NCI-H2029 (cell line): ENCODE results near the gene KCNH4.
"Not testable (repeated sequence)": the region's sequence is repeated elsewhere in the genome, so short reads cannot be mapped to it uniquely, and the experiment has no call there.

ENCODE experiments used
- DNase-seq: peaks from one replicate; lab custom pipeline; 2025; lab: John Stamatoyannopoulos, UW

The KCNH4 gene

GRCh38 chr17:42180922-42181850, at the start of gene KCNH4:
TSS of gene KCNH4 (minus strand) at chr17:42181142. CDS start at chr17:42180945, 197 bp downstream.
- DNase-seq, result peak; percentile 77

DNA sequence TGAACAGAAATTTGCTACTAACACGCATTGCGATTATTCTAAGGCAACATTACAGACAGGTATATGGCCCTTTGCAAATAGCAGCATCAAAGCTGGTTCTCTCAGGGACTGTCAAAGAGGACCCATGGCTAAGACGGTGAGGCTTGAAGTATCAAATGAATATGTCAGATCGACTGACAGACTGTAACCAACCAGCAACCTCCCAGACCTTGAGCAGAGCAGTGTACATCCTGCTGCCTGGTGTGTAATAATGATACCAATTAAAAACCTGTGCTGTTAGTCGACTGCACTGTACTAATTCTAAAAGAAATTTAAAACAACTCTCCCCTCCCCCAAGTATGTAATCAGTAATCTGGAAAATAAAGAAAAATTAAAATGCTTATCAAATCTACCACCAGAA, 49.3 kb upstream of the KCNH4 start:
- no peak for DNase-seq

- DNase-seq, result no peak
These were observed 47.1 kb upstream of the KCNH4 start for GRCh38 chr17:42227849-42228700.

DNA sequence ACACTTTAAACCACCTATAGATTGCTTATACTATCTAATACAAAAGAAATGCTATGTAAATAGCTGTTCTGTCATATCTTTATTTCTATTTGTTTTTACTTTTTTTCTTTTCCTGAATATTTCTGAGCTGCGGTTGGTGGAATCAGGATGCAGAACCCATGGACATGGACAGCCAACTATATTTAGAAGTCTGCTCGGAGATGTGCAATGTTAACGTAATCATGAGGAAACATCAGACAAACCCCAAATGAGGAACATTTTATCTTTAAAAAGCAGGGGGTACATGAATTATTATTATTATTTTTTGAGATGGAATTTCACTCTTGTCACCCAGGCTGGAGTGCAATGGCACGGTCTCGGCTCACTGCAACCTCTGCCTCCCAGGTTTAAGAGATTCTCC, 44.7 kb upstream of the KCNH4 start:
- DNase-seq, result no peak

DNA sequence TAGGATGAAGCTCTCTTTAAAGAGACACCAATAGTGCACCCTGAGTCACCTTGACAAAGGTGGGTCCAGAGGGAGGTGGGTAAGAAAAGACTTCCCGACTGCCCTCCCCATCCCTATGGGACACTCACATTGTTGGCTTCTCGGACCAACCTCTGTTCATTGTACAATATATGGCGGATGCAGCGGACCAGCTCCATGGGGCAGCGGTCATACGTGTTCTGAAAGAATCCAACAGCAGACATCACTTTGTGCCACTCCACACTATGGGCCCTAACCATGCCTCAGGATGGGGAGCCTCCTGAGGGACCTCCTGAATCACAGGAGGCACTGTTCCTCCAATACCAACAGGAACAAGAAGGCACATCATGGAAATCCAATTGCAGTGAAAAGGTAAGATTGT, 43.7 kb upstream of the KCNH4 start:
- no peak for DNase-seq

- DNase-seq, result peak; percentile 25
These were observed 41.2 kb upstream of the KCNH4 start for GRCh38 chr17:42221886-42222745.

- not testable (repeated sequence) for DNase-seq
These were observed 38.3 kb upstream of the KCNH4 start for GRCh38 chr17:42219280-42219679.

DNA sequence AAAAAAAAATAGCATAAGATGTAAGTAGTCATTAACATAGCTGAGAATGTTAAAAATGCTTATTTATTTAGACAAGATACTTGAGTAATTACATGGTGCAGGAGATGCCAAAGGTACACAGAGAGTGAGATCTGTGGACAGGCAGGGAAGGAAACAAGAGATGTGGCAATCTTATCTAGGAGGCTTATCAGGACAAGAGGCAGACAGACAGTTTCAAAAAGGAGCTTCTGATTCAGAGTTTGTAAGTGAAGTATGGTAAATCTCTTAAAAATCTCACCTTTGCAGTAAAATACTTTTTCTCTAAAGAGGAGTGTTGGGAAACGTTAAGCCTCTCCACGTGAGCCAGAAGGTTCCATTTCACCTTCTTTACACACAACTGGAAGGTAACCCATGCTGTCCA, 33.2 kb upstream of the KCNH4 start:
- DNase-seq, result no peak

GRCh38 chr17:42212382-42212781, 31.4 kb upstream of the KCNH4 start:
- no peak for DNase-seq

- DNase-seq, result not testable (repeated sequence)
These were observed 31.0 kb upstream of the KCNH4 start for GRCh38 chr17:42211921-42212341.

- no peak for DNase-seq
These were observed 29.1 kb upstream of the KCNH4 start for GRCh38 chr17:42210046-42210445.

- DNase-seq, result not testable (repeated sequence)
These were observed 25.2 kb upstream of the KCNH4 start for GRCh38 chr17:42206153-42206612.

- no peak for DNase-seq
These were observed 22.4 kb upstream of the KCNH4 start for GRCh38 chr17:42203354-42203753.

DNA sequence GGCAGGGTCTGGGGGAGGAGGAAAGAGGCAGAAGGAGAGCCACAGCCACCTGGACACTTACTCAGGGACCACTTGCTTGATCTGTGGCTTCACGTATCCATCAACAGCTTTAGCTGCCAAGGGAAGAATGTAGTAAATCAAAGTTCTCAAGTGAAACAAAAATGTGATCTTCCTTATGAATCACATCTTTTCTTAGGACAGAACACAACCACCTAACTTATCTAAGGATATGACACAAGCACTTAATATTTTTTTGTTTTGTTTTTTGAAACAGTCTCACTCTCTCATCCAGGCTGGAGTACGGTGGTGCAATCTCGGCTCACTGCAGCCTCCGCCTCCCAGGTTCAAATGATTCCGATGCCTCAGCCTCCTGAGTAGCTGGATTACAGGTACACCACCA, 21.8 kb upstream of the KCNH4 start:
- no peak for DNase-seq

DNA sequence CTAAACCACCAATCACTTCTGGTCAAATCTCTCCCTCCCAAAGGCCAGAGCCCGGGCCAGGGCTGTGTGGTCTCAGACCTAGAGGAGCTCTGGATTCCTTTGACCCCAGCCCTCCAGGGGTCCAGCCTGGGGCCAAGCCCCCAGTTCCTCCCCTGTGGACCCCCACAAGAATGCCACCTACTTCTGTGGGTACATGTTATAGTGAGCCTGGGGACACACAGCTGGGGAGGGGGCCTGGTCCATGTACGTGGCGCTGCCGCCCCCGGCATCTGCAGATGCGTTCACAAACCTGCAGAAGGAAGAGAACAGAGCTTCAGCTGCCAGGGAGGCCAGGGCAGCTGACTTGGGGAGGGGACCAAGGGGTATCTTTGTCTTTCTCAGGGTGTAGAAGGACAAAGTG, 21.2 kb upstream of the KCNH4 start:
- no peak for DNase-seq

DNA sequence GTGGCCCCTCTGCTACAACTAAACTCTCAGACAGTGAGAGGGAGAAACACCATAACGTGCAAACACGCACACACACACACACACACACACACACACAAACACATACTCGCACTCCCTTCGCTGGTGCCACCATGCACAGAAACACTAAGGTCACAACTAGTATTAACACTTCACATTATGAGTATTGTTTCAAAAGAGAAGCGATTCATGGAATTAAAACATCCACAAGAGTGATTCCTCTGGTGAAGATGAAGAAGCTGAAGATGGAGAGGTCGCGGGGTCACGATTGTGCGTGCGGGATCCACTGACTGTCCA, 20.5 kb upstream of the KCNH4 start:
- DNase-seq, result no peak

DNA sequence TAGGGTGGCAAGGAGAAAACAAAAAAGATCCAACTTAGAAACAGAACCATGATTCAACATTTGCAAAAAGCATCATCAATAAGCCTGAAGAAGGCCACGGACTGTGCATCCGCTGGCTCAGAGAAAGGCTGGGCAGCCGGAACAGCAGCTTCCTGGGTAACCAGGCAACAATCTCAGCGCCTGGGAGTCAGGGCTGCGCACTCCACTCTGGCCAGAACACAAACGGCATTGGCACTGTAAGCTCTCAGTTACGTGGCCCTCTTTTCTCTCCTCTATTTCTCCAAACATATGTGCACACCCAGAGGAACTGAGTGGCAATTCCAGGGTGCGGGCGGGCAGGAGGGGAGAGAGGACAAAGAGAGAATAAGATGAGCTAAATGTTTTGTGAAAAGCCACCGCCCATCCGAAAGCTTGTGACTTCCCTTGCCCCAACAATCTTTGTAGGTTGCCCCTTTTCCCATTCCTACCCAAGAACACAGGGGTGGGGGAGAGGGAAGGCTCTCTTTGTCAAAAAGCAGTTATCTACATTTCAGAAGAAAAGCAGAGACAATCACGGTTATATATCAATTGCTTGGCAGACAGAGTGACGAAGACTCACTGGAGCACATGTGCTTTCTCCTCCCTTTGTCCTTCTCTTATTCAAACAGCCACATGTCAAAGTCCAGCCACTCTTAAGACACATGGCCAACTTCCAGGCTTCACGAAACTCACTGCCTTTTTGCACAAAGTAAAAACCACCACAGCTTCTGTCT, 19.9 kb upstream of the KCNH4 start:
- DNase-seq, result no peak

DNA sequence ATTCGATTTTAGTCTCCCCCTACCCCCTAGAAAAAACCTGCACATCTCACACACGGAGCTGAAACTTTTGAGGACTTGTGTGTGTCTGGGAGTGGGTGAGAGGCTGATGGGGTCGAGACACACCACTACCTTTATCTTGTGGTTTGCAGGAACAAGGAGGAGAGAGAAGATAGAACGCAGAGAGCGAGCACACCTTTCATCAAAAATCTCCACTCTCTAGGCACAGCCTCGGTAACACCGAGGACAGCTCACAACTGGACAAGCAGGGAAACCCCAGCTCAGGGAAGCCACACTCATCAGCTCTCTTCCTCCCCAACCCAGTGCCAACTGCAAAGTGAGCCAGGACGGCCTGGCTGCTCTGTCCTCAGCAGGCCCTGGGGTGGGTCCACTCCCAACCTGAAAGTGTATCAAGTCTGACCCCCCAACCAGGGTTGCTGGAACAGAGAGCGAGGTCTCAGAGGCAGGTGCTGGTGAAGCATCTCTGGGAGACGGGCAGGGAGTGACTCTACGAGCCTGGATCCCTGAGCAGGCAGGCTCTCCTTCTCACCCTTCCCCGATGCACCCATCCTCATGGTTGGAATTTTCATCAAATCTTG, 18.6 kb upstream of the KCNH4 start:
- no peak for DNase-seq

GRCh38 chr17:42198897-42199296, 18.0 kb upstream of the KCNH4 start:
- no peak for DNase-seq

GRCh38 chr17:42197564-42198156, 16.7 kb upstream of the KCNH4 start:
- no peak for DNase-seq
